Keratinocyte (primary cell): ENCODE data around the gene KRTAP6-2. TPM values are rescaled to one million over a fixed set of nuclear protein-coding genes. Genes with fewer than 3 reads are reported as not detected.

Experiments
- DNase-seq: peaks from one replicate; pipeline ENCODE4 v3.0.0-alpha.2; 2011; ENCODE audit warnings: low read depth, missing footprints, low spot score
- FAIRE-seq: peaks from 2 replicates; lab custom pipeline; 2011; peaks lifted over from hg19 to GRCh38; lab: Jason Lieb, UNC
- H2AFZ ChIP-seq: 2 replicates; pipeline ENCODE4 v1.6.0; 2012; ENCODE audit warnings: low read length, control low read depth, inconsistent platforms; ENCODE audit not compliant: control insufficient read depth
- H3K27ac ChIP-seq: 2 replicates; pipeline ENCODE4 v1.5.1; 2011; ENCODE audit warnings: low read length; ENCODE audit not compliant: control insufficient read depth, insufficient read depth
- H3K27me3 ChIP-seq: 3 replicates; pipeline ENCODE4 v1.6.0; 2011; ENCODE audit warnings: low read length; ENCODE audit not compliant: control insufficient read depth, insufficient read depth; ENCODE audit errors: extremely low read depth
- H3K36me3 ChIP-seq, 2 experiments: 2 replicates in 1 of 2; 3 replicates in 1 of 2; pipeline ENCODE4 v1.5.1; 2011; ENCODE audit warnings: low read length in 2 of 2, mild to moderate bottlenecking in 1 of 2; ENCODE audit not compliant: control insufficient read depth in 2 of 2, insufficient read depth in 2 of 2; ENCODE audit errors: extremely low read depth in 1 of 2
- H3K4me1 ChIP-seq: 3 replicates; pipeline ENCODE4 v1.5.1; 2011; ENCODE audit warnings: low read length; ENCODE audit not compliant: control insufficient read depth, insufficient read depth; ENCODE audit errors: extremely low read depth
- H3K4me2 ChIP-seq: 3 replicates; pipeline ENCODE4 v1.6.0; 2011; ENCODE audit warnings: low read depth, low read length; ENCODE audit not compliant: control insufficient read depth, insufficient read depth; ENCODE audit errors: extremely low read depth
- H3K4me3 ChIP-seq, 3 experiments: fragments of 200-600 bp in 1 of 3; sonication (generic) in 1 of 3; 2 replicates in 2 of 3; 3 replicates in 1 of 3; pipeline ENCODE4 v1.5.1; 2011 to 2016; ENCODE audit warnings: low read length in 3 of 3, mild to moderate bottlenecking in 3 of 3, control low read depth in 2 of 3, inconsistent platforms in 1 of 3, low read depth in 1 of 3, mixed read lengths in 1 of 3, mixed run types in 1 of 3, moderate library complexity in 1 of 3; ENCODE audit not compliant: control insufficient read depth in 2 of 3, insufficient read depth in 2 of 3; ENCODE audit errors: extremely low read depth in 1 of 3
- H3K79me2 ChIP-seq: 2 replicates; pipeline ENCODE4 v1.6.0; 2012; ENCODE audit warnings: low read length; ENCODE audit not compliant: control insufficient read depth, insufficient read depth
- H3K9ac ChIP-seq: 3 replicates; pipeline ENCODE4 v1.6.0; 2011; ENCODE audit warnings: low read length; ENCODE audit not compliant: control insufficient read depth, insufficient read depth; ENCODE audit errors: extremely low read depth
- H3K9me1 ChIP-seq: 3 replicates; pipeline ENCODE4 v1.6.0; 2011; ENCODE audit warnings: low read length; ENCODE audit not compliant: control insufficient read depth, insufficient read depth; ENCODE audit errors: extremely low read depth
- H3K9me3 ChIP-seq: 2 replicates; pipeline ENCODE4 v1.5.1; 2012; ENCODE audit warnings: low read depth, low read length; ENCODE audit not compliant: control insufficient read depth
- H4K20me1 ChIP-seq: 3 replicates; pipeline ENCODE4 v1.6.0; 2011; ENCODE audit warnings: low read length; ENCODE audit not compliant: control insufficient read depth, insufficient read depth; ENCODE audit errors: extremely low read depth
- EZH2 ChIP-seq: IDR thresholded peaks from one replicate; pipeline ENCODE4 v1.6.1; 2012; ENCODE audit warnings: inconsistent platforms, mild to moderate bottlenecking, low read length, moderate library complexity
- dilution Hi-C: fragments of 300-500 bp; cut with MboI; formaldehyde crosslinking; loops from one replicate; pipeline ENCODE4 v1.7.0; 2020; ENCODE audit warnings: low sequenced_read_pairs; ENCODE audit not compliant: extremely low pct_ligation_motif_present
- polyA plus RNA-seq, 5 experiments: library from polyadenylated mRNA; depleted of rRNA in 3 of 5; stranded (reverse) in 3 of 5; stranded (forward) in 1 of 5; unstranded in 1 of 5; fragments of >200 nt; gene quantifications; 1 replicate in 1 of 5; 2 replicates in 3 of 5; 3 replicates in 1 of 5; pipeline versions ENCODE4 v1.2.1 to v1.2.3, GENCODE V29; 2011 to 2012; ENCODE audit warnings: missing spikeins in 2 of 5, low read depth in 1 of 5, low replicate concordance in 1 of 5
- TF ChIP-seq, protein P1 (sequence below), 3 experiments: IDR thresholded peaks in 1 of 3; conservative IDR thresholded peaks in 1 of 3; optimal IDR thresholded peaks in 1 of 3; 2 replicates in 2 of 3; 3 replicates in 1 of 3; pipeline versions ENCODE3 to v1.5.1; 2011; ENCODE audit warnings: low read length in 3 of 3, mild to moderate bottlenecking in 3 of 3, moderate library complexity in 2 of 3, control low read depth in 1 of 3, inconsistent platforms in 1 of 3; ENCODE audit not compliant: insufficient read depth in 2 of 3; ENCODE audit errors: extremely low read depth in 1 of 3

Gene KRTAP6-2
- polyA plus RNA-seq, 1 donor (not counting 4 experiments of a cell fraction or from before 2014, with no cell fraction given) = not detected

DNA sequence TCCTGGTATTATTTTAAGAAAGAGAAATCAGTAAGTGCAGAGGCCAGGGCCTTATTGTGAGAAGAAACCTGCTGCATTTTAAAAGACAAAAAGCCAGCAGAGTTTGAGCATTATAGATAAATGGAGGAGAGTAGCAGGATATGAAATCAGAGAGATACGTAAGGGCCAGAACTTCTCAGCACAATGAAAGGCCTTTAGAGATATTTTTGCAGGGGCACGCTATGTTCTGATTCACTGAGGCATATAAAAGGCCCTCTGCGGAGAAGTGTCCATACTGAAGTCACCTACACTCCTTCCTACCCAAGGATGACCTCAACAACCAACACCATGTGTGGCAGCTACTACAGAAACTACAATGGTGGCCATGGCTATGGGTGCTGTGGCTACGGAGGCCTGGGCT, 6.6 kb downstream of the KRTAP6-2 start, which contains the start of gene KRTAP6-3:
Gene KRTAP6-3 (plus strand): TSS at position 301 of the 400 bp plus-strand sequence. CDS start 6 bp downstream, at position 307.
- no peaks in the 10 kb centered on the region for H3K27me3 ChIP-seq
- no peak for DNase-seq
- H3K36me3 ChIP-seq = no peaks in the 10 kb centered on the region
- no peak within 1 kb of the TSS for H3K27ac ChIP-seq
- TF ChIP-seq, protein P1, sequence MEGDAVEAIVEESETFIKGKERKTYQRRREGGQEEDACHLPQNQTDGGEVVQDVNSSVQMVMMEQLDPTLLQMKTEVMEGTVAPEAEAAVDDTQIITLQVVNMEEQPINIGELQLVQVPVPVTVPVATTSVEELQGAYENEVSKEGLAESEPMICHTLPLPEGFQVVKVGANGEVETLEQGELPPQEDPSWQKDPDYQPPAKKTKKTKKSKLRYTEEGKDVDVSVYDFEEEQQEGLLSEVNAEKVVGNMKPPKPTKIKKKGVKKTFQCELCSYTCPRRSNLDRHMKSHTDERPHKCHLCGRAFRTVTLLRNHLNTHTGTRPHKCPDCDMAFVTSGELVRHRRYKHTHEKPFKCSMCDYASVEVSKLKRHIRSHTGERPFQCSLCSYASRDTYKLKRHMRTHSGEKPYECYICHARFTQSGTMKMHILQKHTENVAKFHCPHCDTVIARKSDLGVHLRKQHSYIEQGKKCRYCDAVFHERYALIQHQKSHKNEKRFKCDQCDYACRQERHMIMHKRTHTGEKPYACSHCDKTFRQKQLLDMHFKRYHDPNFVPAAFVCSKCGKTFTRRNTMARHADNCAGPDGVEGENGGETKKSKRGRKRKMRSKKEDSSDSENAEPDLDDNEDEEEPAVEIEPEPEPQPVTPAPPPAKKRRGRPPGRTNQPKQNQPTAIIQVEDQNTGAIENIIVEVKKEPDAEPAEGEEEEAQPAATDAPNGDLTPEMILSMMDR (optimal IDR thresholded peaks at IDR 0.05 in 1 of 3, IDR thresholded peaks at IDR 0.05 in 1 of 3, conservative IDR thresholded peaks at IDR 0.05 in 1 of 3; ENCODE audit: extremely low read depth in 1 of 3, insufficient read depth in 2 of 3, low read length in 3 of 3) = no peak
- TF ChIP-seq EZH2 = no peak
- no peak within 1 kb of the TSS for H3K4me3 ChIP-seq
- no peaks in the 10 kb centered on the region for H4K20me1 ChIP-seq
- no peaks in the 10 kb centered on the region for H3K79me2 ChIP-seq
- no peak within 1 kb of the TSS for H3K4me2 ChIP-seq
- dilution Hi-C loops = no loop called here
- no peak within 1 kb of the TSS for H3K9ac ChIP-seq
- H3K9me3 ChIP-seq = no peaks in the 10 kb centered on the region
- FAIRE-seq = no peak
- H3K4me1 ChIP-seq = no peaks in the 10 kb centered on the region
- H3K9me1 ChIP-seq = no peaks in the 10 kb centered on the region
- H2AFZ ChIP-seq = no peak within 1 kb of the TSS

DNA sequence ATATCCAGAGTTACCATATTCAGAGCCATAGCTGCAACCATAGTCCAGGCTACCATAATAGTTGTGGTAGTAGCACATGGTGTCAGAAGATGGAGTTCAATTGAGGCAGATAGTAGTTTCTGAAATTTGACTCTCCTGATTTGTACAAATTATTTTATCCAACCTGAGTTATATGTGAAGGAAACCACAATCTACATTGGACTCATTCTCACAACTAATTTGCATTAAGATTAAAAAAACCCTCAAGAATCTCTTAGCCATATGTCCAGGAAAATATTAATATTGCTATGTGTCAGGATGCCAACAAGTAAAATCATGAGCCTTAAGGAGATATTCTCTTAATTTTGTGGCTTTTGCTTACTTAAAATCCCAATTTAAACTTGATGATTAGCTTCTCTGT, 8.4 kb downstream of the KRTAP6-2 start, which contains the start of gene KRTAP22-2:
Gene KRTAP22-2 (minus strand): TSS at position 101 of the 400 bp plus-strand sequence.
- Histone ChIP-seq H3K27ac (no peak within 1 kb of the TSS), H3K27me3 (no peaks in the 10 kb centered on the region), H4K20me1 (no peaks in the 10 kb centered on the region), H3K9me3 (no peaks in the 10 kb centered on the region), H2AFZ (no peak within 1 kb of the TSS), H3K9ac (no peak within 1 kb of the TSS), H3K9me1 (no peaks in the 10 kb centered on the region), H3K4me1 (no peaks in the 10 kb centered on the region), H3K4me2 (no peak within 1 kb of the TSS), H3K79me2 (no peaks in the 10 kb centered on the region), H3K4me3 (no peak within 1 kb of the TSS), H3K36me3 (no peaks in the 10 kb centered on the region)
- no peak for TF ChIP-seq EZH2
- TF ChIP-seq, protein P1 (optimal IDR thresholded peaks at IDR 0.05 in 1 of 3, IDR thresholded peaks at IDR 0.05 in 1 of 3, conservative IDR thresholded peaks at IDR 0.05 in 1 of 3; ENCODE audit: extremely low read depth in 1 of 3, insufficient read depth in 2 of 3, low read length in 3 of 3) = no peak
- DNase-seq = no peak
- FAIRE-seq = no peak
- dilution Hi-C loops = no loop called here
